IPS-18c (cell line): Measurements from ENCODE around the gene RAD23A.
"Not testable (repeated sequence)": the region's sequence is repeated elsewhere in the genome, so short reads cannot be mapped to it uniquely, and the experiment has no call there.

Experiments used
- H3K4me3 ChIP-seq: 2 replicates; pipeline ENCODE4 v1.7.0; 2013; ENCODE audit warnings: low read depth, mild to moderate bottlenecking, low read length, moderate library complexity; ENCODE audit not compliant: insufficient read depth
- H3K9me3 ChIP-seq: one replicate; pipeline ENCODE4 v1.6.1; 2013; ENCODE audit warnings: mild to moderate bottlenecking, low read length, moderate library complexity; ENCODE audit not compliant: control insufficient read depth, insufficient read depth

The RAD23A gene

GRCh38 chr19:12970070-12970820 lies 24.6 kb downstream of the RAD23A start:
- Histone ChIP-seq H3K9me3 (peaks cover 2% of the 10 kb centered on the region), H3K4me3 (no peak overlapping the region)

- Histone ChIP-seq H3K9me3 (no peaks in the 10 kb centered on the region), H3K4me3 (no peak overlapping the region)
Measured at GRCh38 chr19:12973236-12973635, 27.6 kb downstream of the RAD23A start.

GRCh38 chr19:12974301-12975220 lies 28.9 kb downstream of the RAD23A start:
- Histone ChIP-seq H3K4me3 (no peak overlapping the region), H3K9me3 (no peaks in the 10 kb centered on the region)

DNA sequence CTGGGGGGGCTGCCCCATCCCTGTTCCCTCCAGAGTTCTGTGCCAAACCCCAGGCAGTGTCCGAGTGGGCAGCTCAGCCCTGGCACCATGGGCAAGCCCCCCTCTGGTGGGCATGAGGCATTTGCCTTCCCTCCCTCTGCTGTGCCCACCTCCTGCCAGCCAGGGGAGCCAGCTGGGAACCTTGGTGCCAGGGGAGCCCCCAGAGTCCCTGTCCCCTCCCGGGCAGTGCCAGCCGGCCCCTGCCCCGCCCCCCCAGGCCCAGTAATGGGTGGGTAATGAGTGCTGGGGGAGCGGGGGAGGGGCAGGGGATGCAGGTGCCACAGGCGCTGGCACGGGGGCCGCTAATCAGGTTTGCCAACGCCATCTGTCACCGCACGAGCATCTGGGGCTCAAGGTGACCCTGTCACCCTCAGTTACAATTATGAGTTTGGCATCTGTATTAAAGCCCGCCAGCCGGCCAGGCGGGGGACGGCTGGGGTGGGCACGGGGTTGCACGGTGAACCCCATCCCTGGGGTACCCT lies 29.6 kb downstream of the RAD23A start:
- Histone ChIP-seq H3K4me3 (no peak overlapping the region), H3K9me3 (no peaks in the 10 kb centered on the region)

DNA sequence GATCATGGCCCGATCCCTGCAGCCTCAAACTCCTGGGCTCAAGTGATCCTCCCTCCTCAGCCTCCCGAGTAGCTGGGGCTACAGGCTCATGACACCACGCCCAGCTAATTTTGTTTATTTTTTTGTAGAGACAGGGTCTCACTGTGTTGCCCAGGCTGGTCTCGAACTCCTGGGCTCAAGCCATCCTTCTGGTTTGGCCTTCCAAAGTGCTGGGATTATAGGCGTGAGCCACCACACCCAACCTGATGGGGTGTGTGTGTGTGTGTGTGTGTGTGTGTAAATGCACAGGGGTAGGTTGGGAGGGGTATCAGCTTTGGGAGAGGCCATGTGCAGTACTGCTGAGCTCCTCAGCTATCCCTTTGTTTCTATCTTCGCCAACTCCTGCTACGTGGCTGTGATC lies 30.4 kb downstream of the RAD23A start:
- H3K4me3 ChIP-seq, H3K9me3 ChIP-seq: not testable (repeated sequence)

- H3K9me3 ChIP-seq: no peaks in the 10 kb centered on the region
- no peak overlapping the region for H3K4me3 ChIP-seq
Measured at GRCh38 chr19:12979974-12980373, 34.3 kb downstream of the RAD23A start.

DNA sequence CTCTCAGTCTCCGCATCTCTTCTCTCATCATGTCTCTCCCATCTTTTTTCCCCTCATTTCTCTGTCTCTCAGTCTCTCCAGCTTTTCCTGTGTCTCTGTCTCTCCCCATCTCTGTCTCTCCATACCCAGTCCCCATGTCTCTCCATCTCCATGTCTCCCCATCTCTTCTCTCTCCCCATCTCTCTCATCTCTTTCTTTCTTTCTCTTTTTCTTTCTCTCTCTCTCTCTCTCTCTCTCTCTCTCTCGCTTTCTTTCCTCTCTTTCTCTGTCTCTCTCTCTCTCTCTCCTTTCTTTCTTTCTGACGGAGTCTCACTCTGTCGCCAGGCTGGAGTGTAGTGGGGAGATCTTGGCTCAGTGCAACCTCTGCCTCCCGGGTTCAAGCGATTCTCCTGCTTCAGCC lies 37.0 kb downstream of the RAD23A start:
- Histone ChIP-seq H3K4me3 (no peak overlapping the region), H3K9me3 (no peaks in the 10 kb centered on the region)

DNA sequence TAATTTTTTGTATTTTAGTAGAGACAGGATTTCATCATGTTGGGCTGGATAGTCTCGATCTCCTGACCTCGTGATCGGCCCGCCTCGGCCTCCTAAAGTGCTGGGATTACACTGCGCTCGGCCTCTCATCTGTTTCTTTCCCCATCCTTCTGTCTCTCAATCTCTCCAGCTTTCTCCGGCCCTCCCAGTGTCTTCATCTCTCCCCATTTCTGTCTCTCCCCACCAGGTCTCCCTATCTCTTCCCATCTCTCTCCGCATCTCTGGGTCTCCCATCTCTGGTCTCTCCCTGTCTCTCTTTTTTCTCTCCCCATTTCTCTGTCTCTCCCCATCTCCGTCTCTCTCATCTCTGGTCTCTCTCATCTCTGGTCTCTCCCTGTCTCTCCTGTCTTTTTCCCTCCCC lies 37.4 kb downstream of the RAD23A start:
- no peaks in the 10 kb centered on the region for H3K9me3 ChIP-seq
- peak overlapping the region; percentile 46; the same call in 1 of the 2 replicates for H3K4me3 ChIP-seq

GRCh38 chr19:12983542-12984142 lies 38.0 kb downstream of the RAD23A start:
- Histone ChIP-seq H3K4me3 (peak overlapping the region; percentile 46; the same call in 1 of the 2 replicates), H3K9me3 (no peaks in the 10 kb centered on the region)

DNA sequence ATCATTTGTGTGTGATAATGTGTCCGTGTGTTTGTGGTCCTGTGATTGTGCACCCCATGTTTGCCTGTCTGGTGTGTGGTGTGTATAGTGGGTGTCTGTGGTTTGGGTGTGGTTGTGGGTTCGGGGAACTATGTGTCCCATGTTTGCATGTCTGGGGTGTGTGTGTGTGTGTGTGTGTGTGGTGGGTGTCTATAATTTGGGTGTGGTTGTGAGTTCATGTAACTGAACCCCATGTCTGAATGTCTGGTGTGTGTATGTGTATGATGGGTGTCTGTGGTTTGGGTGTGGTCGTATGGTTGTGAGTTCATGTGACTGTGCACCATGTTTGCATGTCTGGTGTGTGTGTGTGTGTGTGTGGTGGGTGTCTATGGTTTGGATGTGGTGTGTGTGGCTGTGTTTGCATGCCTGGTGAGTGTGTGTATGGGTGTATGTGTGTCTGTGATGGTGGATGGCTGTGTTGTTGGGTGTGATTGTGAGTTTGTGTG lies 38.5 kb downstream of the RAD23A start:
- Histone ChIP-seq H3K9me3 (no peaks in the 10 kb centered on the region), H3K4me3 (no peak overlapping the region)

DNA sequence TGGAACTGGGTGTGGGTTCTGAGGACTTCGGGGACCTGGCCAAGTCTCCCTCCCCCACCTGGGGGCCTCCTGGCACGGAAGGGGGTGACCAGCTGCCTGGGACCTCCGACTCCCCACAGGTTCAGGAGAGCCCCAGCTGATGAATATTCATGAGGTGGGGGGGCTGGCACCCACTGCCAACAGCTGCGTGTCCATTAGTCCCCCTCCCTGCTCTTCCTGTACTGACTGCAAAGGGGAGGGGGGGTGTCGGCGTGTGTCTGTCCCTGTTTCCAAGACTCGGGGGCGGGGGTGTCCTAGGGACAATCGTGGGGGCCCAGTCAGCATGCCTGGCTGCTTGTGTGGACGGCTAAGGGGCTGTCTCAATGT lies 39.0 kb downstream of the RAD23A start:
- Histone ChIP-seq H3K4me3 (no peak overlapping the region), H3K9me3 (no peaks in the 10 kb centered on the region)

- Histone ChIP-seq H3K4me3 (no peak overlapping the region), H3K9me3 (no peaks in the 10 kb centered on the region)
Measured at GRCh38 chr19:12985049-12985776, 39.6 kb downstream of the RAD23A start.

DNA sequence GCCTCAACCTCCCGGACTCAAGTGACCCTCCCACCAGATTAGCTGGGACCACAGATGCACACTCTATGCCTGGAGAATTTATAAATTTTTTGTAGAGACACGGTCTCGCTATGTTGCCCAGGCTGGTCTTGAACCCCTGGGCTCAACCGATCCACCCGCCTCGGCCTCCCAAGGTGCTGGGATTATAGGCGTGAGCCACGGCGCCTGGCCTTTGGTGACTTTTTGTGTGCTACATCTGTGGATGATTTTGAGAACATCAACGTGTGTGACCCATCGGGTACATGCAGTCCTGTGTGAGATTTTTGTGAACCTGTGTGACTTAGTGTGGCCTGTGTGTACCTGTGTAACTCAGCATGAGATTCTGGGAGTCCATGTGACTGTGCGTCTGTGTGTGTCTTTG lies 41.1 kb downstream of the RAD23A start:
- Histone ChIP-seq H3K4me3 (no peak overlapping the region), H3K9me3 (no peaks in the 10 kb centered on the region)

- Histone ChIP-seq H3K9me3 (no peaks in the 10 kb centered on the region), H3K4me3 (no peak overlapping the region)
Measured at GRCh38 chr19:12987190-12987589, 41.5 kb downstream of the RAD23A start.

DNA sequence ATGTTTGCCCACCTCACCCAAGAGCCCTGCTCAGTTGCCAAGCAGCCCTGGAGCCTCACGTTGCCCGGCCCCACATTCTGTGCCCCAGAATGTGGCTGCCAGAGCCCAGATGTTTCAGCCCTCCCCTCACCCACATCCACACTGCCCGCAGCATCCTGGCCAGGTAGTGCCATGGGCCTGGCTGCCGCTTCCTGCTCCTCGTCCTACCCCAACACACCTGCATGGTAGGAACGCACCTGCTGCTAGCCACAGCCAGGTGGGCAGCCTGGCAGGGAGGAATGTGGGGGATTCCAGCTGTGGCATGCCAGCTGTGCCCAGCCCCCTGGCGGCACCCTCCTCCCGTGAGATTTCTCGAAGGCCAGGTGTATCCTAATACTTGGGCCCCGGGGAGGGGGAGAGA lies 42.1 kb downstream of the RAD23A start:
- H3K4me3 ChIP-seq: no peak overlapping the region
- H3K9me3 ChIP-seq: no peaks in the 10 kb centered on the region

DNA sequence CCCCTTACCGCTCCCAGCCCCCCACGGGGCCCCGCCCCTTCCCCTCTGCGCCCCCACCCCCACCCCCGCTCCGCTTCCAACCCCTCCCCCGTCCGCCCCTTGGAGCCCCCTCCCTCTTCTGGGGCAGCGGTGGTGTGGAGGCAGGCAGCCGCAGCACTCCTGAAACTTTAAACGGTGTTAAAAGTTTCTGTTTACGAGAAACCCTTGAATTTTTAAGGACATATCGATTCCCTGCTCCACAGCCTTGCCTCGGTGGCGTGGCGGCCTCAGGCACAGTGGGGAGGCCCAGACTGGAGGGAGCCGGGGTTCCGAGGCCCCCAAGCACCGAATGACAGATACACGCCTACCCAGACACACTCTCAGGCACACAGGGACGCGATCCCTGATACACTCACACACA lies 44.8 kb downstream of the RAD23A start:
- no peaks in the 10 kb centered on the region for H3K9me3 ChIP-seq
- H3K4me3 ChIP-seq: no peak overlapping the region

GRCh38 chr19:12990853-12991252 lies 45.2 kb downstream of the RAD23A start:
- Histone ChIP-seq H3K9me3 (no peaks in the 10 kb centered on the region), H3K4me3 (no peak overlapping the region)
